GM12872 (cell line): Measurements from ENCODE around the gene WDR5.

Experiments
- TF ChIP-seq, protein P1 (sequence below): IDR thresholded peaks from 3 replicates; pipeline ENCODE4 v1.5.1; 2011; ENCODE audit warnings: low read depth, mild to moderate bottlenecking, low read length, moderate library complexity; ENCODE audit not compliant: insufficient read depth

The WDR5 gene

GRCh38 chr9:134128727-134129679, 6.9 kb upstream of the WDR5 start:
- TF ChIP-seq, protein P1, sequence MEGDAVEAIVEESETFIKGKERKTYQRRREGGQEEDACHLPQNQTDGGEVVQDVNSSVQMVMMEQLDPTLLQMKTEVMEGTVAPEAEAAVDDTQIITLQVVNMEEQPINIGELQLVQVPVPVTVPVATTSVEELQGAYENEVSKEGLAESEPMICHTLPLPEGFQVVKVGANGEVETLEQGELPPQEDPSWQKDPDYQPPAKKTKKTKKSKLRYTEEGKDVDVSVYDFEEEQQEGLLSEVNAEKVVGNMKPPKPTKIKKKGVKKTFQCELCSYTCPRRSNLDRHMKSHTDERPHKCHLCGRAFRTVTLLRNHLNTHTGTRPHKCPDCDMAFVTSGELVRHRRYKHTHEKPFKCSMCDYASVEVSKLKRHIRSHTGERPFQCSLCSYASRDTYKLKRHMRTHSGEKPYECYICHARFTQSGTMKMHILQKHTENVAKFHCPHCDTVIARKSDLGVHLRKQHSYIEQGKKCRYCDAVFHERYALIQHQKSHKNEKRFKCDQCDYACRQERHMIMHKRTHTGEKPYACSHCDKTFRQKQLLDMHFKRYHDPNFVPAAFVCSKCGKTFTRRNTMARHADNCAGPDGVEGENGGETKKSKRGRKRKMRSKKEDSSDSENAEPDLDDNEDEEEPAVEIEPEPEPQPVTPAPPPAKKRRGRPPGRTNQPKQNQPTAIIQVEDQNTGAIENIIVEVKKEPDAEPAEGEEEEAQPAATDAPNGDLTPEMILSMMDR, result no peak

DNA sequence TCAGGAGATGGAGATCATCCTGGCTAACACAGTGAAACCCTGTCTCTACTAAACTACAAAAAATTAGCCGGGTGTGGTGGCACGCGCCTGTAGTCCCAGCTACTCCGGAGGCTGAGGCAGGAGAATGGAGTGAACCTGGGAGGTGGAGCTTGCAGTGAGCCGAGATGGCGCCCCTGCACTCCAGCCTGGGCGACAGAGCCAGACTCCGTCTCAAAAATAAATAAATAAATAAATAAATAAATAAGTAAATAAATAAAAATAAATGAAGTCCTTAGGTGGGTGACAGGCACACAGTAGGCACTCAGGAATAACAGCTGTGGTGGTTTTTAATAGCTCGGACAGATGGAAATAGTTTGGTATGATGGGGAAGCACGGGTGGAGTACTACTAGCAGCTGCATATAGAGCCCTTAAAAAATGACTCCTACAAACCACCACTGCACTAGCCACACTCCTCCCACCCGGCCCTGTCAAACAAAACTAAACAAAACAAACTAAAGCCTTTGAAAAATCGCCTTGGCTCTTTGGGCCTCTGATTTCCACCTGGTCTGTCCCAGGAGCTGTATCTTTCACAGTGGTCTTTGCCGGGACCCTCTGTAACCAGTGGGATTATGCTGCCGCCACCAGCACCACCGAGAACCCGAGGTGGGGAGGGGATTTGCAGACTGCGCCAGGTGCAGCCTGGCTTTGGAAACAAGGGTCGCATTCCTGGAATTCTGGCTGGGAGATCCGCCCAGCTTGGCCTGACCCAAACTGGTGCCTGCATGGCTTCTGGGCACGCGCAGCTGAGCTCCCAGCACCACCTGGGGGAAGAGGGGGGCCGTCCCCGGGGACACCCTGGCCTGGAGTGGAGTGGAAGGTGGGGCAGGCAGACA, 5.1 kb upstream of the WDR5 start:
- TF ChIP-seq, protein P1, result no peak

DNA sequence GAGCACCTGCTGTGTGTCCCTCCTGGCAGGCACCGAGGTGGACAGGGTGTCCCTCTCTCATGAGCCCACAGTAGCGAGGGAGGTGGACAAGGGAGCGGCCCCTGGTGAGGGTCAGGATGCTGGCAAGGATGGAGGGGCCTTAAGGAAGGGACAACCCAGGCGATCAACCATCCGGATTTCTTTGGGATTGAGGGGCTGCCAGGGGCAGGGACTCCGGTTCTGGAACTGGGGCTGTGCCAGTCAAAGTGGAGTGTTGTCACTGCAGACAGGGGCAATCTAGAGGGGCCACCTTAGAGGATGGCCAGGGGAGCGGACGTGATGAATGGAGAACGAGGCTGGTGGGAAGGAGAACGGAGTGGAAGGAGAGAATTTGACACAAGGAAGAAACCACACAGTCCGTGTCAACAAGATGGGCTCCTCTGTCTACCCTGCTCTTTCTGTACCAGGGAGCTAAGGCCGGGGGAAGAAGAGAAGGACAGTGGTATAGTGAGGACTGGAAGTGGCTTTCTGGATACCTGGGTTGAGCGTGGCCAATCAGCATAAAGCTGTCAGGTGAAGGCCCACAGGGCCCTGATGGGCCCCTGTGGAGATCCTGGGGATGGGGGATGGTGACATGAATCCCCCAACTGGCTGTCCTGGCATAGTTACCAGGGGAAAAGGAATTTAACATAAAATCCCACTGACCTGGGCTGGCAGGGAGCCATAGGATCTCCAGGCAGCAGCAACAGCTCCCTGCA, 4.2 kb upstream of the WDR5 start:
- TF ChIP-seq, protein P1, result no peak

DNA sequence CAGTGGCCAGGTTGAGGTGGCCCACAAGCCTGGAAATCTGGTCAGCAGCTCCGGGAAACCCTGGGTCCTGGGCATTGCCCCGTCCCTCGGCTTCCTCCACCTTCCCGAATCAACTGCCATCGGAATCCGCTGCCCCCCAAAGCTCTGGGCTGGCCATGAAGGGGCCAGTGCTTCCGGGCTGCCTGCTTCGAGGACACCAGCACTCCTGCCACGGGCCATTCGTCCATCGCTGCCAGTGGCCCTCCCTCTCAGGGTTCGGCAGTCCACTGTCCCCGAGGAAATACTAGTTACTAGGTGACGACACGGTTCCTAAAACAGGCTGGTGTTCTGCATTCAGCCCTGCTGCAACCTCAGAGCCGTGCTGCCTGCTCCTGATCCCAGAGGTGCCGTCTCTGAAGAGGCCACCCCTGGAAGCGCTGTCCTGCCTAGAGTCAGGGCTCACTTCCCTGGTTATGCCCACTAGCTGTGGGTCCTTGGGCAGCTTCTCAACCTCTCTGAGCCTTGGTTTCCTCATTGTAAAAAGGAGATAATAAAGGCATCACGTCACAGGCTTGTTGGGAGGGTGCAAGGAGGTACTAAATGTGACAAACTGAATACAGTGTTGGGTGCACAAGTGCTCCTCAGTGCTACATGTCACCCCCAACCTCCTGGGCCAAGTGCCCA, 3.5 kb upstream of the WDR5 start:
- TF ChIP-seq, protein P1, result no peak

DNA sequence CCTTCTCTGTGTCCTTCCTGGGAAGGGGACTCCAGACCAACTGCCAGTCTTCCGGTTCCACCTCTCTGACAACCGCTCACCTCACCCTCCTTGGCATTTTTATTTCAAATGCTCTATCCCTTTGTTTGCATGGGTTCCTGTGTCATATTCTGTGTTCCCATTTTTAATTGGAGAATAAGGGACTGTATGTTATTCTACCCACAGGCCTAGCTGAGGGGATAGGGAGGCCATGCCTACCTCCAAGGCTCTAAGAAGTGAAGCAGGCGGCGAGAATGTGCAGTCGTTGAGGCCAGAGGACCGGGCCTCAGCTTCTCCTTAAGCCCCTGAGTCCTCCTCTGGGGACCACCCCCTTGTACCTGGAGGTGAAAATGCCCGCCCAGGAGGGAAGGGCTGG, 936 bp upstream of the WDR5 start:
- TF ChIP-seq, protein P1, result no peak

GRCh38 chr9:134136118-134136995, 475 bp downstream of the WDR5 start:
- TF ChIP-seq, protein P1, result no peak
